Activated CD8-positive, alpha-beta memory T cell treated with anti-CD3 and anti-CD28 coated beads, Interleukin-2, amount 50 U/mL, for 24 hours (primary cell): ENCODE measurements around the gene SAFB2.

Experiments used
- DNase-seq: peaks from one replicate; pipeline ENCODE4 v3.0.0-alpha.2; 2020; ENCODE audit errors: extremely low read depth

SAFB2 gene

DNA sequence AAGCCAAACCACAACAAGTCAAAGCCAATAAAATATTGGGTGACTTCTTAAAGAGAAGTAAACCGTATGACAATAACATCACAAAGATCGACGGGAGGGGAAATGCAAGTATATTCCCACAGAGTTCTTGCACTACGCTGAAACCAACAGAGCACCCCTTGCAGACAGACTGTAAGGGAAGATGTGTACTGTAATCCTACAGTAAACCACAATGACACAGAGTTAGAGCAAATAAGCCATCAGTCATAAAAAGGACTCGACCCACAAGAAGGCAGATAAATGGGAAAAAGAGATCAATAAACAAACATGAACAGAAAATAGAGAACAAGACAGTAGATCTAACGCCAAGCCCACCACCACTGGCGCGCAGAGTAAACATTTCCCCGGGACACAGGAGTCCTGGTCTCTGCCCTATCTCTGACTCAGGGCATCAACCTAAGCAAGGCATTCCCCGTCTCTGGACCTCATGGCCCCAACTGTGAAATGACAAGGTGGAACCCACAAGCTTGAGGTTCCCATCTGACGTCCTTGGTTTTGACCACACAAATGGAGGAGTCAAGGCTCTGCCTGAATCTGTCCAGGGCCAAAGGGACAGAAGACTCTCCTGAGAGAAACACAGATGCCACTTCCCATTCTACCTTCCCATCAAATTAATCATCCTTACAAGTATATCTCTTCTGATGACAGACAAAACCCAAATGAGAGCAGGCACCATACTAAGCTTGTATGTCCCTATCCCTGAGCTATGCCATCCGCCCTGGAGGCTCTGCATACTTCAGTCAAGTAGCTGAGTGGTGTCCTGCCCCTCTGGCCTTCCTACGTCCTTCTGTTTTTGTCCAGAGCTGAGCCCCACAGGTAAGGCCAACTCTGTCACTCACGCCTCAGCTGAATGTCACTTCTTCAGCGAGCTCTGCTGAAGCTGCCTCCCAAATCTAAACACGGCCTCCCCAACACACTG lies 15.0 kb downstream of the SAFB2 start:
- no peak for DNase-seq

DNA sequence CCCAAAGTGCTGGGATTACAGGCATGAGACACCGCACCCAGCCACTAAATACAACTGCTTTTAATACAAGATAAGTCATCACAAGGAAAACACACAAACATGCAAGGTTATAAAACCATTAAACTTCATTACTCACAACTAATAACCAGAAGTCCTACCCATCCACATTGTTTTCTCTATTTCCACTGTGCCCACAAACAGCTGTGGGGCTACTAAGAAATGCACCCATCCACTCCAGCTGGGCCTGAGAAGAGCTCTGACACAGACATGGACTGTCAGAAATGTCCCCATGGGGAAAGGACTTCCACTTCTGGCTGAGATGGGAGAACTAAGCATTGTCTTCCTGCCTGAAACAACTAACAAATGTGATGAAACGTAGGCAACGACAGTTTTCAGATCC lies 17.2 kb downstream of the SAFB2 start:
- no peak for DNase-seq

DNA sequence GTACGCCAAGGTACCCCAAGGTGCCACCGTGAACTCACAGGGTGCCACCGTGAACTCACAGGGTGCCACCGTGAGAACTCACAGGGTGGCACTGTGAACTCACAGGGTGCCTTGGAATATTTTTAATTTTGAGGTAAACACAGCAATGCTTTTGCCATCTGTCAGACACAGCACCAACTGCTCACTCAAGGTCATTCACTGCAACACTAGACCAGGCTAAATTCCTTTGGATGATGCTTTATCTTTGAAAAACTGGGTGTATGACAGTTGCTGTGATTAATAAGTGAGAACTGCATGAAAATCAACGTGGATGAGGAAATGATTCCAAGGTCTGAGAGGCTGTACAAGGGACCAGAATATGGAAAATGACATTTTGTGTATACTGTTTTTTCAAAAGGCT lies 18.9 kb downstream of the SAFB2 start:
- DNase-seq, result no peak

DNA sequence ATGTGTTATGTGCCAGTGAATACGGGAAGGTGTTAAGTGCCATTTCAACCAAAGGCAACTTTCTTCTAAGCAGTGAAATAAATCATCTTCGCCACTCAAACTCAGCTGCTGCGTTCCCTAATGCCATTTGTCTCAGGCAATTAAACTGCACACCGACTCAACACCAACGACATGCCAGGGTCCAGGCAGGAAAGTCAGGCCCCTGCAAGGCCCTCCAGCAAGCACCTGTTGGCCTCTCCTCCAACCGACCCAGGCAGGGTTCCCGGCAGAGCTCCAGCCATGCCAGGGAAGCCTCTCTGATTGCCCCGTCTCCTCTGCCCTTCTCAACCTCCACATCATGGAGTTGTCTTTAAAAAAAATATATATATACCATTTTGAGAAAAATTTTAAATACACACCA lies 21.8 kb downstream of the SAFB2 start:
- DNase-seq, result no peak

DNA sequence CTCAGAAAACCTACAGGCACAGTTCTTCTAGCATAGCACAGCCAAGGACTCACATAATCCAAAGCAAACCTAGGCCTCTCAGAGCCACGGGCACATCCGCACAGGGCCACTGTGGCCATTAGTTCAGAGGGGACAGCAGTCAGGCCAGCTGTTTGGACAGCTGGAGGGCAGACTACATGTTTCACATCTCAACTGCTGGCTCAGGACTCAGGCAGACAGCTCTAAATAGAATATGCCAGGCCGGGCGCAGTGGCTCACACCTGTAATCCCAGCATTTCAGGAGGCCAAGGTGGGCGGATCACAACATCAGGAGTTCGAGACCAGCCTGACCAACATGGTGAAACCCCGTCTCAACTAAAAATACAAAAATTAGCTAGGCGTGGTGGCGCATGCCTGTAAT lies 26.8 kb downstream of the SAFB2 start:
- DNase-seq, result no peak

DNA sequence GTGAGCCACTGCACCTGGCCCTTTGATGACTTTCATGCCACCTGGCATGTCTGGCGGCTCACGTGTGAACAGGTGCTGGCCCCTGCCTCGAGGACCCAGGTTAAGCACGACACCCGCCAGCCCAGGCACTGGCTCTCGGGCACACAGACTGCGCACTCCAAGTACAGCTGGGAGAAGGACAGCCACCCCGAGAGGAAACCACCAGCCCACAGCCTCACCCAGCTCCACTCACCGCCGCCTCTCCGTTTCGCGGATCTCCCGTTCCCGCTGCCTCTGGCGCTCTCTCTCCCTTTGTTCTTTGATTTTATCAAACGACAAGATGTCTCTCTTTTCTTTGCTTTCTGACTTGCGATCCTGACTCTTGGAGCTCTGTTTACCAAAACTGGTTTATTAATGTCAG lies 27.4 kb downstream of the SAFB2 start:
- DNase-seq, result no peak

DNA sequence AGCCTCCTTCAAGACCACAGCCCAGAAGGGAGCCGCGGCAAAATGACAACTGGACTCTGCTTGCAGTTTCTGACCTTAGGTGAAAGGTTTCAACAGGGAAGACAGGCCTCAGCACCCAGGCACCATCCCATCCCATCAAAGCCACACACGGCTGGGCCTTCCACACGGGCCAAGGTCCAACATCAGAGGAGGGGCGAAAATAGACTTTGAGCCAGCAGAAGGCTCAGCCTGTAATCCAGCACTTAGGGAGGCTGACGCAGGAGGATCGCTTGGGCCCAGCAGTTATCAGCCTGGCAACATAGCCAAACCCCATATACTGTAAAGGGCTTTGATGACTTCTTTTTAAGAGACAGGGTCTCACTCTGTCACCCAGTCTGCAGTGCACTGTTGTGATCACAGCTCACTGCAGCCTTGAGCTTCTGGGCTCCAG lies 28.0 kb downstream of the SAFB2 start:
- no peak for DNase-seq

DNA sequence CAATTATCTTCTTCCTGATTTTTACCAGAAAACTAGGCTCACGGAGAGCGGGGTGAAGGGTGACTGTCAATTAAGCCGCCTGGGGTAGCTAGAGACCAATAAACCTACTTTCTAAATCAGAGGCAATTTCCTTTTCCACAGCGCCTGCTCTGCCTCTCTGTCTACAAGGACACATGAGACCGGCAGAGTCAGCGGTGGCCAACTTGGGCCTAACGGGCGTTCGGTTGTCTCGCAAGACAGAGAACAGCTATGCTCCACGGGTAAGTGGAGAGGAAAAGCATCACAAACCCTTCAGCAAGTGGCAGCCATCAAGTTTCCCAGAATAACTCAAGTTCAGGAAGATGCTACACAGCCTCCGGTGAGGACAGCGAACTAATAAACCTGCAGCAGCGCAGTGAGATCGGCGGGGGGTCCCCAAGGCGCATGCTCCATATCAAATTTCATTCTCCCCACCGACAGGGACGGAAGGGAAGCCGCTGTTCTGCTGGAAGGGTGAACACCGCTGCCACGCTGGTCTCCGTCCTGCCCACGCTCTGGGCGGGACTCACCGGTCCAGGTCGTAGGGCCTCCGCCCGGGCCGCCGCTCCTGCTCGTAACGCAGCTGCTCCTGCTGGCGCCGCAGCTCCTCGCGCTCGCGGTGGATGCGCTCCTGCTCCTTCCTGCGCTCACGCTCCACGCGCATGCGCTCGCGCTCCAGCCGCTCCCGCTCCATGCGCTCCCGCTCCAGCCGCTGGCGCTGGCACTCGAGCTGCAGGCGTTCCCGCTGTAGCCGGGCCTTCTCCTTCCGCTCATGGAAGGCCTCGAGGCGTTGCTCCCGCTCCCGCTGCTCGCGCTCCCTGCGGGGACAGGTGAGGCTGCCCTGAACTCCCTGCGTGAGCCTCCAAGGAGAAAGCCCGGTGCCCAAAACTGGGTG lies 29.0 kb downstream of the SAFB2 start:
- no peak for DNase-seq

DNA sequence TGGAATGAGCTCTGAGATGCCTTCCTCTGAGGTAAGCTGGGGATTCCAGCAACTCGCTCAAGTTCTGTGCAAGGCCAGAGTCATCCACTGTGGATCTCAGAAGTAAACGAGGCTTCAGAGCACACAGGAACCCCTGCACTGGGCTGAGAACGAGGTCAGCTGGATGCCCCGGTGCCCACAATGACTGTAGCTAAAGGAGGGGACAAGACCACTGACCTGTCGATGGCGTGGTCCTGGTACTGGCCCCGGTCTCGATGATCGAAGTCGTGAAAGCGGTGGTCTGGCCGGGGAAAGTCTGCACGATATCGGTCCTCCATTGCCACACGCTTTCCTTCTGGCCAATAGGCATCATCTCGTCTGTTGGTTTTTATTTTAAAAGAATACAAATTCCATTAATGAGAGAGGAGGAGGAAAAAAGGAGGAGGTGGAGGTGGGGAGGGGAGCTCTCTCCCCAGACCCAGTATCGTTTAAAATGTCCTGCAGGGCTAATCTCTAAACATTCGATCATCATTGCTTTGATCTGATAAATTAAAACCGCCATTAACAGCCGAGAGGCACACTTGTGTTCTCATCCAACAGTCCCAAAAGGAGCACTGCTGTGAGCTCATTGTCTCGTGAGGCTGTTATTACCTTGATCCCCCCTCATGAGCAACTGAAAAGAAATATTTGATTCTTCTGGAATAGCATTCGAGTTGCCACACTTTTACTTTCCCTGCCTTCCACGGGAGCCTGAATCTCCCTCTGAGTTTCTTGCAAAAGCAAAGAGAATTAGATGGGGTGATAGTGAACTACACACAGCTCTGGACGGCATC lies 29.8 kb downstream of the SAFB2 start:
- no peak for DNase-seq

DNA sequence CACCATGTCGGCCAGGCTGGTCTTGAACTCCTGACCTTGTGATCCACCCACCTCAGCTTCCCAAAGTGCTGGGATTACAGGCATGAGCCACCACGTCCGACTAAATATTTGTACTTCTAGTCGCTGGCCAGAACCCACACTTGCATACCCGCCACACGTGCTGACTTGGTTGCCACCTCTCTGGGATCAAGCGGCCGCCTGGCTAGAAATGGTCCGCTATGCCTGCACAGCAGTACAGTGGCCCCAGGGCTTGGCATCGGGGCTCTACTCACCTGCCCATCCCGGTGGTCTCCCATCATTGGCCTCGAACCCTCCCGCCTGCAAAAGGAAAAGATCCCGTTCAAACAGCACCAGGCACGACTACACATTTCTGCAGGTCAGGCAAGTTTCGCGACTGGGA lies 31.1 kb downstream of the SAFB2 start:
- no peak for DNase-seq

DNA sequence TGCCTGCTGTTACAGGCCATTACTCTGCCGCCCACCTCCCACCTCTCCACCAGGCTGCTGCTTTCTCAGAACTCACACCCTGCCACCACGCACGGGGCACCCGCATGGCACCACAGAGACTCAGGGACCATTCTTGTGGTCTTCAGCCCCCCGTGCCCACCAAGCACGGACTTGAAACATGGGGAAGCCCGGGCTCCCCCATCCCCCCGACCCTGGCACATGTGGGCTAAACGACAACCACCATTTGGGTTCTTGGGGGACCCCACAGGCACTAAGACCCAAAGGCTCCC lies 31.8 kb downstream of the SAFB2 start:
- DNase-seq, result no peak

DNA sequence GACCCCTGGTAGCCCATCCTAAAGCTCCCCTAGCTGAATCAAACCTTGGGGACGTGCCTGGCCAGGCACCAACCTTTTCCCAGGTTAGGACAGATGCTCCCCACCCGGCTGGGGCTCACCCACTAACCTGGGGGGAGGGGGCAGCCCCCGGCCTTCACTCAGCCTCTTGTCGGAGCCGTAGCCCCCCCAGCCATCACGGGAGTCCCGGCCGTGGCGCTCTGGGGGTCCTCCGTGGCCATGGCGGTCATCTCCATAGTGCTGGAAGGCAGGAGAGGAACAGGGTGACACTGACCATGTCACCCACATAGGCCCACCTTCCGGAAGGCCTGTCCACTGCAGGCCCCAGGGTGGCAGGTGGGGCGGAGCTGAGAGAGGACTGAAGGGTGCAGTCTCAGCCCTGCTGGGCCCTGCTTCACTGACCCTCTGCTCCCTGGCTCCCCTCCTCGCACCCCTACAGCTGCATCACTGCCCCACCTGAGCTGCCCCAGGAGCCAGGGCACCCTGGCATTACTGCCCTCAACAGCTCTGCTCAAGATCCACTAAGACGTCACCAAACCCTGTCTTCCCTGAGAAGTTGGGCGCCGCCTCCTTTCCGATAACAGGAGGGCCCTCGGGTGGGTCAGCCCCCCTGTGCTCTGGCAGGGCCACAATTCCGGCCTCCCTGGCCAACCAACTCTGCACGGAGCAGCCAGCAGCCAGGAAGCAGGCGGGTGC lies 32.3 kb downstream of the SAFB2 start:
- DNase-seq, result no peak

DNA sequence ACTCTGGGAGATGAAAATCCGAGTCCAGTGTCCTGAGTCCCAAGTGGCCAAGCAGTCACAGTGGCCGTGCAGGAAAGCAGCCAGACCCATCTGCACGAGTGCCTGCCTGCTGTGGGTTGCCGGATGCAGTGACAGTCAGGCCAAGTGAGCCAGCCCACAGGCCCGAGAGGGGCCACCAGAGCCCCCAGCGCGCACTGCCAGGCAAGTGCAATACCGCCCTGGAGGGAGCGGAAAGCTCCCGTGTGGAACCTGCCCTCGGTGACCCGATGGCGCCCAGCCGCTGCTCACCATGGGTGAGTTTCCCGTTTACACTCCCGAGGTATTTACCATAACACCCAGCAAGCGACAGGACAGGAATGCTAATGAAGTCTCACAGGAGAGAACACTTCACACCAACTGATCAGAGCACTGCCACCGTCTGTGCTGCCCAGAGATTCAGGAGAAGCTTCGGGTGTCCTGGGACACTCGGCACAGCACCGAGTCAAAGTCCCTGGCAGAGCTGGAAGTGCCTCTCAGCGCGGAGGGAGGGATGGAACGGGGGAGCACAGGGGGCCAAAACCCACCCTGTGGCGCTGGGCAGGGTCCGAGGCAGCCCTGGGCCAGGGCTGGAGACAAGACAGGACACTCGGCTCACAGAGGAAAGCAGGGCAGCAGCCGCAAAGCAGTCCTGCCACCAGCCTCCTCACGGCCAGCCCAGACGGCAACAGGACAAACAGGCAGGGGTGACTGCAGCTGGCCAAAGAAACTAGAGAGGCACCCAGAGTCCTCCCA lies 33.5 kb downstream of the SAFB2 start:
- DNase-seq, result no peak

DNA sequence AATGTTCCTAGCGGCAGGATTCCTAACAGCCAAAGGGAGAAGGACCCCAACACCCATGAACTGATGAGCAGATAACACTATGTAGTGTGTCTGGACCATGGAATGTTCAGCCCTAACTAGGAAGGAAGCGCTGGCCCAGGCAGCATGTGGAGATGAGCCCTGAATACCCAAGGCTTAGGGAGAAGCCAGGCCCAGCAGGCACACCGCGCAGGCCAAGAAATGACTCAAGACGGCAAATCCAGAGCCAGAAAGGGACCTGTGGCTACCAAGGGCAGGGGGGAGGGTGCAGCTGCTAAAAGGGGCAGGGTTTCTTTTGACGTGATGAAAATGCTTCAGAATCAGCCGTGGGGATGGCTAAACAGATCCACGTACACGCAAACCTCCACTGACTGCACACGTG lies 34.1 kb downstream of the SAFB2 start:
- no peak for DNase-seq

DNA sequence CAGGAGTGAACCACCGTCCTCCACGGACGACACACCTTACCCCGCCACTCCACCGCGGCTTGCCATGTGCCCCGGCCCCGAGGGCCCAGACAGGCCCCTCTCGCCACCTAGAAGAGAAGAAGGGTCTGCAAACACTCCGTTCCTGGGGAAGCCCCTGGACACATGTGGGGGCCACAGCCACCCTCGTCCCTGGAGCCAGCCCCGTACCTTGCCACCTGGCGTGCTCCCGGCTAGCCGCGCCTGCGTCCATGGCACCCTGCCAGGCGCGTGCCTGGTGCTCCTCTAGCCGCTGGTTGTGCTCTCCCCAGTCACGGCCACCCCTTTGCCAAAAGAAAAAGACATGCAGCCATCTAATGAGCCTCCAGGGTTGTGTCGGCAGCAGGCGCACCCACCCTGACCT lies 34.9 kb downstream of the SAFB2 start:
- DNase-seq, result no peak

DNA sequence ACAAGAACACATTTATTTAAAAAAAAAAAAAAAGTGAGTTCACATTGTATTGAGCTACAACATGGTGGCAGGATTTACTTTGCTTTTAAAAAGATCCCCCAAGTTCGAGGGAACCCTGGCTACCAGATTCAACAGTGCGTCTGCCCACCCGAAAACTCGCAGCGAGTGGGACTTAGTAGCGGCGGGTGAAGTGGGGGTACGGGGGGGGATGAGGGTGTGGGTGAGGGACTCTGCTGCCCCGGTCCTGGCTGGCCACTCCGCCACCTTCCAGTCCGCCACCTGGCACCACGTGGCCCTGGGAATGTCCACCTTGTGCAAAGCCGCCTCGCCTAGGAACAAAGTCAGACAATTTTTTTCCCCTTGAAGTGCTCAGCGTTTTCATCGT lies 35.5 kb downstream of the SAFB2 start:
- DNase-seq, result no peak

DNA sequence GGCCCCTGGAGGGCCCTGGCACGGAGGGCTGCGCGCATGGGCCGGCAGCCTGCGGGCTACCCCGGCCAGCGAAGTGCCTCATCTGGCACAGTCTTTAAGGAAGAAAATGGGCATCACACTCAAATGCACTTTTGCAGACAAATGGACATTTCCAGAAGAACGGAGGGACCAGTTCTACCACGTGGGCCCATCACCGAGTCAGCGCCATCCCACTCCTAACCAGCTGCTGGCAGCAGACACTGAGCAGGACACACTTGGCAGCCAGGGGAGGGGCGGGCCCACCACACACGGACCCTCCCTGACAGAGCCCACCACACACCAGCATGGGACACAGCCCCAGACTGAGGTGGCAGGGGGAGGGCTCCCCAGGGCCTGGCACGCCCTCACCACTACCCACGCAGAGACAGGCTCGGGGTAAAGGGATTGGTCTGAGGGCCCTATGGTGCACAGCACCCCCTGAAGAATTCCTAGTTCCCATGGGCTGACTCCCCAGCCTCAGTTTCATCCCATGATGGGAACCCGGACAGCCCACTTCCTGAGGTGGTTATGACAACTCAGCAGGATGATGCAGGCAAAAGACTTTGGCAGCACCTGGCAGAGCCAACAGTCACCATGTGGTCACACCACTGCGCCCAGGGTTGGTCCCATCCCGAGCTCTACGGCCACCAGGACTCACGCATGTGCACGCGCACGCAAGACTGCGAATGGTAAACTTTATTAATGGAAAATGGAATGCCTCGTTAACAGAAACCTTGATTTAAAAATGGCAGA lies 36.1 kb downstream of the SAFB2 start:
- DNase-seq, result no peak

DNA sequence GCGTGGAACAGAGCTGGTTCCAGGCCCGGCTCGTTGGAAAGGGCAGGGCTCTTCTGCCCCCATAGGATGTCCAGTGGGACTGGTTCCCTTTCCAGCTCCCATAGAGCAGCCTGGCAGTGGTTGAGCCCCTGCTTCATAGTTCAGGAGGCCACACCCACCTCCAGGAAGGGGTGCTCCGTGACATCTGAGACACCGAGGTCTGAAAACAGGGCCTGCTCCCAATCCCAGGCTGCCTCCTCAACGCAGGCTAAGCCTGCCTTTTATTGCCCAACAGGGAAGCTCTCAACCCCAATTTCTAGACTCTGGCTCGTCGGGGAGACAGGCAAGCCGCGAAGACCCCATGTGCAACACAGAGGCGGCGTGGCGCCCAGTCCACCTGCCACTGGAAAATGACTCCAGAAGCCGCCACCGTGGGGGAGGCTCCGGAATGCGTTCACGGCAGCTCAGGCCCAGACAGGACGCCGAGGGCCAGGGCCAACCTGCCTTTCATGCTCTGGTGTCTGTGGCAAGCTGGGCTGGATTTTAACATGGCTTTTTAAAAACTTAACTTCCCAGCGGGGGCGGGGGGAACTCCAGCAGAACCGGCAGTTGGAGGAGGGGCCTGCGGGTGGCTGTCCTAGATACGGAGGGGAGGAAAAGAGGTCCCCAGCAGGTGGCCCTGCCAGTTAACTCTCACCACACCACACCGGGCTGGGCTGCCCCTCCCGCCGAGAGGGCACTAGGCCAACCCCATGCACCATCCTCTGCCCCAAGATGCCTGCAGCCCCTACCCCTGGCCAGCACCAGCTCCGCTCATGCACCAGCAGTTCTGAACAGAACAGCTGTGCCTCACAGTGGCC lies 36.9 kb downstream of the SAFB2 start:
- no peak for DNase-seq

DNA sequence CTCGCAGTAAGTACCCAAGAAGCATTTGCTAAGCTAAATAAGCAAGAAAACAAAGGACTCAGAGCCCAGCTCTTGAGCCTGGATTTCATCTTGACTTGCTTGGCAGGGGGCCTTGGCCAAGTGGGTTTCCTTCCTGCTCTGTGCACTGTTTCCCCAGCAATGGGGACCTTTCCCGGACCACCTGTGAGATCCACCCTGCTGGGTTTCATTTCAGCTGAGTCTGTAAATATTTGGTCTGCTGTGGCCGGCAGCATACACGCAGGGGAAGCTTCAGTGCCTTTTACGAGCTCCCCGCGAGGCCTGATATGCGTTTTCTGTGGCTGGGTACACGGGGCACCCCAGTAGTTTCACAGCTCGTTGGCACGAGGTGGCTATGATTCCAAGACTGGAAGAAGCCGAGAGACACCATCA lies 42.4 kb downstream of the SAFB2 start:
- no peak for DNase-seq
